ENCODE results near the gene PRKCH.

Gene PRKCH

DNA sequence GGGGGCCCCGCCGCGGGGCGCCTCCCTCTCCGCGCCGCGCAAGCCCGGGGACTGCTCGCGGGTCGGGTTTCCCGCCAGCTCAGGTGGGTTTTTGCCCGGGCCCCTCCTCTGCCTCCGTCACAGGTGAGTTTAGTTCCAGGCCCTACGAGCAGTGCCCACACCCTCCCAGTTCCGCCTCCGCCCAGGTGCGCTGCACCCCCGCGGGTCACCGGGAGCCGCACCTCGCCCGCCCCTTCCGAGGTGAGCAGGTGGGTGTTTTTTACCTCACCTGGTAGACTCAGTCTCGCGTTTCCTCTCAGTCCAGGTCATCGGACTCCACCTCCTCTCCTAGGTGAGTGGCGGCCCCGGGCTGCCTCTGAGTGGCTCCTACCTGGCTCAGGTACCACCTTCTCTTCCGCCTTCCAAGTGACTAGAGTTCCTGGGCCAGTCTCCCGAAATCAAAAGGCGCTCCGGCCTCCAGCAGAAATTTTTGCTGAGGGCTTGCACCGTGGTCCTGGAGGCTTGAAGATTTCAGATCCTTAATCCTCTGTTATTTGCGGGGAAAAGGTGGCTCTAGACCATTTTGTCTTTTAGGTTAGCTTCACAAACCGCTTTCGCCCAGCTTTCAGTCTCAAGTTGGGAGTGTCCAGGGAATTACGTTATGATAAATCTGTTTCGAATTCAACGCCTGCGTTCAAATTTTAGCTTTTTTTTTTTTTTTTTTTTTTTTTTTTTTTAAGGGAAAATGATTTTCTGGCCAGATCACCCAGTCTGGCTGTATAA is 40.0 kb upstream of the PRKCH start, which contains the start of gene TMEM30B:
Gene TMEM30B, minus strand, starts transcription at position 153 of the 762 bp plus-strand sequence. CDS start 191 bp downstream, outside the sequence.
- TF ChIP-seq, protein P1, sequence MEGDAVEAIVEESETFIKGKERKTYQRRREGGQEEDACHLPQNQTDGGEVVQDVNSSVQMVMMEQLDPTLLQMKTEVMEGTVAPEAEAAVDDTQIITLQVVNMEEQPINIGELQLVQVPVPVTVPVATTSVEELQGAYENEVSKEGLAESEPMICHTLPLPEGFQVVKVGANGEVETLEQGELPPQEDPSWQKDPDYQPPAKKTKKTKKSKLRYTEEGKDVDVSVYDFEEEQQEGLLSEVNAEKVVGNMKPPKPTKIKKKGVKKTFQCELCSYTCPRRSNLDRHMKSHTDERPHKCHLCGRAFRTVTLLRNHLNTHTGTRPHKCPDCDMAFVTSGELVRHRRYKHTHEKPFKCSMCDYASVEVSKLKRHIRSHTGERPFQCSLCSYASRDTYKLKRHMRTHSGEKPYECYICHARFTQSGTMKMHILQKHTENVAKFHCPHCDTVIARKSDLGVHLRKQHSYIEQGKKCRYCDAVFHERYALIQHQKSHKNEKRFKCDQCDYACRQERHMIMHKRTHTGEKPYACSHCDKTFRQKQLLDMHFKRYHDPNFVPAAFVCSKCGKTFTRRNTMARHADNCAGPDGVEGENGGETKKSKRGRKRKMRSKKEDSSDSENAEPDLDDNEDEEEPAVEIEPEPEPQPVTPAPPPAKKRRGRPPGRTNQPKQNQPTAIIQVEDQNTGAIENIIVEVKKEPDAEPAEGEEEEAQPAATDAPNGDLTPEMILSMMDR (IDR thresholded peaks at IDR 0.05; ENCODE audit: borderline replicate concordance, insufficient read depth, low read depth, low read length) = no peak
- peak within 1 kb of the TSS; percentile 48 for H3K4me3 ChIP-seq (ENCODE audit: low read depth, low read length)

DNA sequence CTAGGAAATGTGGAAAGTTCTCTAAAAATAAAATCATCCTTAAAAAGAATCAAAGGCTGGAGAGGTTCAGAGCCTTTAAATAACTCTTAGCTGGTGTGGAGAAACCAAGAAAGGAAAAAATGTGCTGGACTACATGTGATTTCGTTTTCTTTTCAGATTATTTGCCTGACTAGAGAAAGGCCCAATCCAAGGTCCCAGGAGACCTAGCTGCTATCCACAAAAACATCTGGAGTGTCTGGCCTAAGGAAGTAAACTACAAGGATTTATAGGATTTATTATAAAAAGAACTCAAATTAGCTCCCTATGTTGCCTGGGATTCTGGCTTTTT is 39.5 kb upstream of the PRKCH start:
- no peak overlapping the region for H3K4me3 ChIP-seq (ENCODE audit: low read depth, low read length)
- TF ChIP-seq, protein P1 (IDR thresholded peaks at IDR 0.05; ENCODE audit: borderline replicate concordance, insufficient read depth, low read depth, low read length) = no peak

DNA sequence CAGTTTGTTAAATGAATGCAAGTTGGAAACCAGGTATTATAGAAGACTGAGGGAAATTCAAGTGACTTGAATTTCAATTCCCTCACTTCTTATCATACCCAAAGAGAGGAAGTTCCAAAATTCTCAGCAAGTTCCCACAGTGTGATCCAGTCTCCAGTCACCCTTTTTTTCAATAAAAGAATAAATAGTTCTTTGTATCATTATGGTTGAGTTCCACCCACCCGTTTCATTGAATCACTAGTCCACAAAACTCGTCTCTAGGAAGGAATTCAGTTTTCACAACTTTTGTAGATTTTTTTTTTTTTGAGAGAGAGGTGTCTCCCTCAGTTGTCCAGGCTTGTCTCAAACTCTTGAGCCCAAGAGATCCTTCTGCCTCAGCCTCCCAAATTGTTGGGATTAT is 38.6 kb upstream of the PRKCH start:
- H3K4me3 ChIP-seq (ENCODE audit: low read depth, low read length) = no peak overlapping the region
- TF ChIP-seq, protein P1 (IDR thresholded peaks at IDR 0.05; ENCODE audit: borderline replicate concordance, insufficient read depth, low read depth, low read length) = no peak

DNA sequence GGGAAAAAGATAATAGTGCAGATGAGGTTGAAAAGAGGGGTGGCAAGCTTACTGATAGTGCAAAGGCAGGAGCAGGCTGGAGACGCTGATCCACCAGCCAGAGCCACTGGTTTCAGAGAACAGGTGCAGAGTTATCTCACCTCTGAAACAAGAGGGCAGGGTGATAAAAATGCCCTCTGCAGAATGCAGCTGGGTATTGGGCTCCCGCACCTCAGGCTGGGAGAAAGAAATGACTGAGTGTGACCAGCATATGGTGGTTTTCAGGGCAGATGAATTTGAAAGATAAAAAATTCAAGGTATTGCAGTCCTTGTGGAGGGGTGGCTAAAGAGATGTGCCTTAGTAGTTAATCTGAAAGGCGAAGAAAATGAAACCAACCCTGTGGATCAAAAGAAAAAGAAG is 37.4 kb upstream of the PRKCH start:
- TF ChIP-seq, protein P1 (IDR thresholded peaks at IDR 0.05; ENCODE audit: borderline replicate concordance, insufficient read depth, low read depth, low read length) = no peak

DNA sequence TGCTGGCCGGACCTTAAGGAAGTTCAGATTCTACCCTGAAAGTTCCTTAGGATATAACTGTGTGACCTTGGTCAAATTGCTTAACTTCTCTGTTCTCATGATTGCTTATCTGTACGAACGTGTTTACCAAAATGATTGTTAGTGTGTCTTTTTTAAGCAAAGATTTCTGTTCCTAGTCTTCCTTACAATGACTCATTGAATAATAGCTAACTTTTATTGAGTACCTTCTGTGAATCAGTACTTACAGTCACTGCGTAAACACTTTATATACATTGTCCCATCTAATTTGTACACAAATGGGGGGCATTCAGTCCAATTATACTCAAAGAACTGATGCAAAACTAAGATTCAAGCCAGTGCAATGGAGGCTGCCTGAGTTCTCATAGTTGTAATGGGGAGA is 36.0 kb upstream of the PRKCH start:
- TF ChIP-seq, protein P1 (IDR thresholded peaks at IDR 0.05; ENCODE audit: borderline replicate concordance, insufficient read depth, low read depth, low read length) = no peak
- H3K4me3 ChIP-seq (ENCODE audit: low read depth, low read length) = no peak overlapping the region

More for the DNA sequence above, 37.4 kb upstream of the PRKCH start:
- H3K4me3 ChIP-seq (ENCODE audit: low read depth, low read length) = no peak overlapping the region

DNA sequence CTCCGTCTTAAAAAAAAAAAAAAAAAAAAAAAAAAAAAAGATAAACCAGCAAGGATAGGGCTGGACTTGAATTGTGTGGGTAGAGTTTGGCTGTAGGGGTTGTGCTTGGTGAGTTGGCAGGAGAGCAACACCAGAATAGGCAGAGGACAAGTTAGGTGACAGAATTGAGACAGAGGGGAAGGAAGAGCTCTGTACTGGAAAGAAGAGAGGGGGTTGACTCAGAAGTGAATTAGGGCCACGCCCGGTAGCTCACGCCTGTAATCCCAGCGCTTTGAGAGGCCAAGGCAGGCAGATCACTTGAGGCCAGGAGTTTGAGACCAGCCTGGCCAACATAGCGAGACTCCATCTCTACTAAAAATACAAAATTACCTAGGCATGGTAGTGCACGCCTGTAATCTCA is 34.2 kb upstream of the PRKCH start:
- H3K4me3 ChIP-seq (ENCODE audit: low read depth, low read length) = no peak overlapping the region
- TF ChIP-seq, protein P1 (IDR thresholded peaks at IDR 0.05; ENCODE audit: borderline replicate concordance, insufficient read depth, low read depth, low read length) = no peak

DNA sequence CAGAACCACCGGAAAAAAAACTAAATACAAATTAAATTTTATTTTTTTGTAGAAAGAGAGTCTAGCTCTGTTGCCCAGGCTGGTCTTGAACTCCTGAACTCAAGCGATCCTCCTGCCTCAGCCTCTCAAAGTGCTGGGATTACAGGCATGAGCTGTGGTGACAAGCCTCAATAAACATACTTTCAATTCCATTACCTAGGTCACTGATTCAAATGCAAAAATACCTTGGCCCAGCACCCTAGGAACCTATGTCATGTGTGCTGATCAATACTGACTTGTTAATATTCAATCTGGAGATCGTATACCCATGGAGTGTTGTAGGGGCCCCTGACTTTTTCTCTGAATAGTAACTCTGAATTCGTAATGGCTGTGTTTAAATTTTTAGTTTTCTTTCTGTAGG is 33.2 kb upstream of the PRKCH start:
- no peak overlapping the region for H3K4me3 ChIP-seq (ENCODE audit: low read depth, low read length)
- TF ChIP-seq, protein P1 (IDR thresholded peaks at IDR 0.05; ENCODE audit: borderline replicate concordance, insufficient read depth, low read depth, low read length) = no peak
